KBM-7 (cell line): ENCODE data around the gene RFX8.

Experiments used
- DNase-seq: peaks from one replicate; pipeline ENCODE4 v3.0.0-alpha.2; 2015
- in situ Hi-C: fragments of 300-500 bp; cut with MboI; formaldehyde crosslinking; loops from 2 replicates; pipeline ENCODE4 v1.14.3; 2020; ENCODE audit warnings: low sequenced_read_pairs, low pct_unique_long_range_greater_than_20kb, mixed read lengths

Gene RFX8

DNA sequence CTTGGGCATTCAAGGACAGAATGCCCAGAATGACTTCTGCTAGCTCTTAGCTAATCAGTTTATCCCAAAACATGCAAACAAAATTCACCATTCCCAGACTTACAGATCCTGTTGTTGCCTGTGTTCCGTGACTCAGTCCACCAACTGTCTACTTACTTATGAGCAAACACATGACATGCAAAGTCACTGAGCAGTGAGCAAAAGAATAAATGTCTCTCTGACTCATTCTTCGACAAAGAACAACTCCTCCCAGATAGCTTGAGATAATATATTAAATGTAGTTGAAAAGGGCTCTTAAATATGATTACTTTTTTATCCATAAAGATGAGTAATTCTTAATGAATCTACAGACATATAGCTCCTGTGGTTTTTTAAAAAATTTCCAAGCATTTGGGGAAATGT lies 78.6 kb downstream of the RFX8 start:
- DNase-seq, result no peak
- in situ Hi-C loops, result no loop called here

DNA sequence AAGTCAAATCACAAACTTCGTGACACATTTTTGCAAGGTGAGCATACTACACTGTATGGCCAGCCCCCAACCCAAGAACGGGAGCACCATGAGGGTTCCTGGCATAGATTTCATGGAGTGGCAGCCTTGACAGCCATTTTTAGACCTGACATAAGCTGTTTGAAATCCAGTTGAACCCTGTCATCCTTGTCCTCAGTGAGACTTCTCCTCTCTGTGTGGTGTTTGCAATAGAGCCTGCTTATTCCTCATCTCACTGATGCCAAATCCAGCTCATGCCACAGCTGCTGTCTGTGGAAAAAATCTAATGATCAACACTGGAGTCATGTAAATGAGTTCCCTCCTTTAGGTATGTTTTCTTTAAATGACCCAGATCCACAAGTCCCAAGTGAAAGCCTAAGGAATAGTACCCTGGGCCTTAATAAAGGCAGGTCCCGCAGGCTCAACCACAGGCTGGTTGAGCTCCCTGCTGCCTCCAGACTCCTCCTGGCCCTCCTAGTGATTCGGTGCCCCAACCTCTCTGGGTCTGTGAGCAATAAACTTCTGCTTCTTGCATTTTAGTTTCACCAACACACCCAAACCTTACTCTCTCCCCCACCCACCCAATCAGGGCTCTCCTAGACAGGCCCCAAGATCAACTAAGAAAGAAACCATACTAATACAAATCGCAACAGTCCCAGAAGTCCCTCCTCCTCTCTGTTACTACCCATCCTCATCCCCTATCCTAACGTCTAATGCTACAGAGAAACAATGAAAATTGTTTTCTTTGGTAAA lies 79.2 kb downstream of the RFX8 start:
- no peak for DNase-seq
- in situ Hi-C loops, result no loop called here

DNA sequence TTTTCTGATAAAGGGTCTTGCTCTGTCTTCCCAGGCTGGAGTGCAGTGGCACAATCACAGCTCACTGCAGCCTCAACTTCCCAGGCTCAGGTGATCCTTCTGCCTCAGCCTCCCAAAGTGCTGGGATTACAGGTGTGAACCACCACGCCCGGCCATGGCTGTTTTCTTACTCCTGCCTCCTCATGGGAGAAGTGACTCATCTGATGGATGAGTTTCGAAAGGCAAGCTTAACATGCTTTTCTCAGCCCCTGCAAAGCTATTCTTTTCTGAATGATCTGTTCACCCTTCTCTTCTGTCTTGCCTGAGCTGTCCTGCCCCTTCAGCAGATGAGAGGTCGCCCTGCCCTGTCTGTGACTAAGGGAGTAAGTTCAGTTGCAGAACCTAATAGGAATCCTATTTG lies 86.7 kb downstream of the RFX8 start:
- no peak for DNase-seq
- in situ Hi-C loops, result no loop called here

DNA sequence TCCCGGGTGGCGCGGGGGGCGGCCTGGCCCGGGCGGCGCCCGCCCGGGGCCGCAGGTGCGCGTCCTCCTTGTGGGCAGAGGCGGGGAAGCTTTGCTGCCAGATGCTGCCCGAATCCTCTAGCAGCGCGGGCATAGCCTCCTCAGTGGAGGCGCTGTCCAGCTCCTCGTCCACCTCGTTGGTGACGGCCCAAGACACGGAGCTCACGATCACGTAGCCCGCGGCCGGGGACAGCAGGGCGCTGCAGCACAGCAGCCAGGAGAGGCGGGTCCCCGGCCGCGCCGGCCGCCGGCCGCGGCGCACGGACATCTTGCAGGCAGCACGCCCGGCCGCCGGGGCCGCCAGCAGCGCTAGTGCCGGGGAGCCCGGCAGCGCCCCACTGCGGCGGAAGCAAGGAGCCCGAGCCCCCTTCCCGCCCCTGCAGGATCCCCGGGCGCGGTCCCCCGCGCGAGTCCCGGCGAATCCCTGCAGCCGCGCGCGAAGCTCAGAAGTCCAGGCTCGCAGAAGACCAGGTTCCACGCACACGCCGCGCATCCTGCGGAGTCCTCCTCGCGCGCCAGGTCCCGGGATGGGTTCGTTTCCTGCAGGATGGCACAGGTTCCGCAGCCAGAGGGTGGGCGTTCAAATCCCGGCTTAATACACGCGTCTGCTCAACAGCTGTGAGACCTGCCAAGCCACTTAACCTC lies 87.6 kb downstream of the RFX8 start, which contains the start of gene CREG2:
TSS of gene CREG2 (minus strand) at position 353 of the 684 bp plus-strand sequence. CDS start at position 307, 46 bp downstream.
- DNase-seq, result peak; percentile 73
- in situ Hi-C loops, result no loop called here

DNA sequence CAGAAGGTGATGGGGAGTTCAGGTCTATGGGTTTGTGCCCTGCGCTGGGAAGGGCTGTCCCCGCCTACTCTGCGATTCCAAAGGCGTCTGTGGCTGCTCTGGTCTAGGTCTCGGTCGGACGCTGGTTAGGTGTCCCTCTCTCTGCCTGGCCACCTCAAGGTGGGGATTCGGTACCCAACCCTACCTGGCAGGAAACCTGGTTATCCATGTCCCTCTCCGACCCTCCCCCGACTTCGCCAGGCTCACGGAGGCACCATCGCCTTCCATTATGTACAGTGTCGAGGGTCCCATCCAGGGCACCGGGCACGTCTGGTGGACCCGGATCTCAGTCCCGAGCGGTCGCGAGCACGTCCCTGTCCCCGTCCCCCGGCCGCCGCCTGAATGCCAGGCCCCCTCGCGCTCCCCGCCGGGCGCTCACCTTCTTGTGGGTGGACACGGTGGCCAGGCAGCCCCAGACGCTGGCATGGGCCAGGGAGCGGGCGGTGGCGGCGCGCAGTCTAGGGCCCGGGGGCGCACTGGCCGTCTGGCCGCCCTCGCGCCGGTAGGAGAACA lies 88.2 kb downstream of the RFX8 start:
- no peak for DNase-seq
- in situ Hi-C loops, result no loop called here

DNA sequence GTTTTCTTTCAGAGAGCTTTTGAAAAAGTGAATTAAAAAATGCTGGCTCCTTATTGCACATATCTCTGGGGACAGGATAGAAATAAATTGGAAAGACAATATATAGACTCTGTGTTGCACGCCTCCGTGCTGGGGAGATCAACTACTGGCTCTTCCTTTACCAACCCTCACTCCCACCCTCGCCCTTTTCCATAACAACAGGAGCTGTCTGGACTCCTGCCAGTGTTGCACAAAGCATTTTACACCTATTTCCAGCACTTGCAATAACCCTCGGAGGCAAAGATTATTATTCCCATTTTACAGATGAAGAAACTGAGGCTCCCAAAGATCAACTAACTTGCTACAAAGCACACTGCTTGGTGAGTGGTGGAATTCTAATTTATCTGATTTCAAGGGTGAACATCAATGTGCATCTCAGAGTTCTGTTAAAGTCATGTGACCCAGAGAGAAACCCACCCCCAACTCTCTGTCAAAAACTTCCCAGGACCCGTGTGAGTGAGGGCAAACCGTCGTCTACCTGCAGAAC lies 91.8 kb downstream of the RFX8 start:
- in situ Hi-C loops, result no loop called here
- DNase-seq, result no peak

DNA sequence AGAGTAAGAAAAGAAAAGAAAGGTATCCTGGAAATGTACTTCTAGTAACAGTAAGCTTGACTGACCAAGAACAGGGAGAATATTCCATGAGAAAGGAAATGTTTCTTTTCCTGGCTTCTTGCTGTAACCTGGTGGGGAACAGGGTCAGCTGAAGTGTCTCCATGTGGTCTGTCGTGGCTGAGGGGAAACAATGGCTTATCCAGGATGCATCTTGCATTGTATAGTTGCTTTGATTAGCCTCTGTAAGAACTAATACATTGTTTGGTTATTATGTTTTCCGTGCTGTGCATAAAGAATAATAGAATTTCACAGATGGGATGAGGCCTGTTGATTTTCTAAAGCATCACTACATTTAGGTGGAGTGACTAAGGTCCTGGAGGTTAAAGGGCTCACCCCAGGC lies 92.5 kb downstream of the RFX8 start:
- no peak for DNase-seq
- in situ Hi-C loops, result no loop called here

DNA sequence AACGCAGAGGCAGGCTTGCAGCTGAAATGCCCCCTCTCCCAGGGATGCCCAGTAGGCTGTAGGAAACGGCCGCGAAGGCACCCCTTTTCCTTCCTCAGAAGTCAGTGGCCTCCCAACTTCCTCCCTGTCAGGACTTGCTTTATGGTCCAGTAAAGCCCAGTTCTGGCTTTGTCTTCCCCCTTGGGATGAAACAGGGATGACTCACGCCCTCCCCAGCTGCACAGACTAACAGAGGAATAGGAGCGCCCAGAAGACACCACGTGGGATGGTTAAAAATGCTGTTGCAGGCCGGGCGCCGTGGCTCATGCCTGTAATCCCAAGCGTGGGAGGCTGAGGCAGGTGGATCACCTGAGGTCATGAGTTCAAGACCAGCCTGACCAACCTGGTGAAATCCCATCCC lies 94.5 kb downstream of the RFX8 start:
- no peak for DNase-seq
- in situ Hi-C loops, result no loop called here

DNA sequence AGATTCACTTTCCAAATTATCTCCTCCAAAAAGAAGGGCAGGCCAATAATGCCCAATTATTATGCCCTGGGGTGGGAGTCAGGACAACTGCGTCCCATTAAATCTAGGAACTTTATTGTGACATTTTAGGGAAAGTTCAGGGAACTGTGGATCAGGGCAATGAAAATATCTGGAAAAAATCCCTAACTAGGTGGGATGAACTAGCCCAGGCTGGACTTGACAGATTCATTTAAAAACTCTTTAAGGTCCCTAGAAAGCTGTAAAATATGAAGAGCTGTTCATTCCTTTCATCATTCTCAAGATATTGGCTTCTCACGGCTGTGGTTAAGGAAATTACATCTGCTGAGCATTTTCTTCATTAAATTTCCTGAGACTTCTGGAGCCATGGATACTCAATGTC lies 95.8 kb downstream of the RFX8 start:
- in situ Hi-C loops, result no loop called here
- no peak for DNase-seq

DNA sequence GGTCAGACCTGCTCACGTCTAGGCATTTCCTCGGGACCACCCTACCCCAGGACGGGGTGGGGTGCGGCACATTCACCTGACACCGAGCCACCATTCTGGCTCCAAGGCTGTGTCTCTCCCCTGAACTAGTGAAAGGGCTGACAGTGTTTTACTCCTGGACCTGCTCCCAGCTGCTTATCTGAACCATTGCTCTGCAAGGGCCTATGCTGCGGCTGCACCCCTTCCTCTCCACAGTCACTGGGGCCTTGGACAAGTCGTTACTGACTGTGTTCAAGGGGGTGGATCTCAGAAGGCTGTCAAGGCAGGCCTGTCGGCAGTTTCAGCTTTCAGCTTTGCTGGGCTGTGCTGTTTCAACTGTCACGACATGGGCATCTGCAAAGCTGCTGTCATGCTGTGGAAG lies 99.3 kb downstream of the RFX8 start:
- in situ Hi-C loops, result no loop called here
- DNase-seq, result no peak

DNA sequence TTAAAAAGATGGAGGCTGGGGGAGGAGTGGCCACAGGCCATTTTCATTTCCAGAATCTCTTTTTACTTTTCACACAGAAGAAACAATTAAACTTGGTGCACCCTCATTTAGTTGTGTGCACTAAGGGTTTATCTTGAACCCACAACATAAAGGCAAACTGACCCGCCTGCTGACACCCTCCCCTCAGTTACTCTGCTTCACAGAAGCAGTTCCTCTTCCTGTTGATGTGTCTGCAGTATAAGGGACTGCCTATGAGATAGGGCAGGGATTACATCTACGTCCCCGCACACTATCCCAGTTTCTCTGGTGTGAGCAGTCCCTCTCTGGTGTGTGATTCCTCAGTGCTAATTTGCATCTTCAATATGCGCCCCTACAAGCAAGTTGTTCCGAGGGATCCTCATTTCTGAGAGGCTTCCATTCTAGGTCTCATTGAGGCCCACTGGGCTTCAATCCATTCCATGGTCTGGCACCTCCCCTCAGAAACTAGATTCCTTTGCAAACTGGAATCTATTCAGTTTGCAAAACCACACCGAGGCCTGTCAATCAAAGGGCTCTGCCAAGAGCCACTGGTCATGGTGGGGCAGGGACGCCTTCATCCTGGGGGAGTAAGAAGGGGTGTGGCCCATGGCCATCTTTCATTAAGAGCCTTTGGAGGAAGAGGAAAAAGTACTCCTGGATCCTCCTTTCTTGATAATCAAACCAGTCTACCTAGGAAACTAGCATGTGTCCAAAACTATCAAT lies 99.9 kb downstream of the RFX8 start:
- in situ Hi-C loops, result no loop called here
- DNase-seq, result no peak

DNA sequence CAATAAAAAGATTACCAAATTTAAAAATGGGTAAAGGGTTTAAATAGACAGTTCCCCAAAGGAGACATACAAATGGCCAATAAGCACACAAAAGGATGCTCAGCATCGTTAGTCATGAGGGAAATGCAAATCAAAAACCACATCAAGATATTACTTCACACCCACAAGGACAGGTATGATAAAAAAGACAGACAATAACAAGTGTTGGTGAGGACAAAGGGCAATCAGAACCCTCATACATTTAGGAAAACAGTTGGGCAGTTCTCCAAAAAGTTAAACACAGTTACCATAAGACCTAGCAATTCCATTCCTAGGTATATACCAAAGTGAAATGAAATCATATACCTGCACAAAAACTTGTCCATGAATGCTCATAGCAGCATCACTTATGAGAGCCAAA lies 102.1 kb downstream of the RFX8 start:
- in situ Hi-C loops, result no loop called here

DNA sequence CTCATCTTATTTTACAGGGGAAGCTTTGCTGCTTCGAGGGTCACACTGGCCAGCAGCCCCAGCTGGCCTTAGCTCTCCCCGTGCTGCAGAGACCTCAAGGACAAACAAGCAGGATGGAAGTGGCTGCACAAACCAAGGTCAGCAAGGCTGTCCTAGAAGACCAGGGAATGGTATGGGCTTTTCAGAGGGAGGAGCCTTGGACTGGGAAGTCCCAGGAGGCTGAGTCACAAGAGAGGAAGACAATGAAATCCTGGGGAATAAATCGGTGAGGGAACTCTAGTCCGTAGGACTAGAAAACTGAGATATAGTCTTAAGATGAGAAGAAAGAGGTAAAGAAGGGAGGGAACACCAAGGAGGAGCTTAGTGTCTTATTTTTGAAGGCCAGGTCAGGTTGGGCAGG lies 103.3 kb downstream of the RFX8 start:
- DNase-seq, result no peak
- in situ Hi-C loops, result no loop called here

More for the DNA sequence above, 102.1 kb downstream of the RFX8 start:
- DNase-seq, result no peak

DNA sequence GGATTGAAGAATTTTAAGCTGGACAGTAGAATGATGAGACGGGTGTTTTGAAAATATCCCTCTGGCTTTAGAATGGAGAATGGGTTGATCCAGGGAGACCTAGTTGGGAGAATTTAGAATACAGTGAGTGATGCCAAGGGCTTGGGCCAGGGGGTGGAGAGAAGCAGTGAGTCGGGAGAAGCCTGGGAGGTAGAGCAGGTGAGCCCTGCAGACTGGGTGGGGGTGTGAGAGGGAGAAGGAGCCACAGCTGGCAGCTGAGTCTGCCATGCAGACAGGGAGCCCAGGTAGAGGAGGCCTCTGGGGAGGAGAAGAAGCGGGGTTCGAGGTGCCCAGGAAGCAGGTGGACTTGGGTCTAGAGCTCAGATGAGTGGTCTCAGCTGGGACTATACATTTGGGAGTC lies 105.8 kb downstream of the RFX8 start:
- in situ Hi-C loops, result no loop called here
- DNase-seq, result no peak

DNA sequence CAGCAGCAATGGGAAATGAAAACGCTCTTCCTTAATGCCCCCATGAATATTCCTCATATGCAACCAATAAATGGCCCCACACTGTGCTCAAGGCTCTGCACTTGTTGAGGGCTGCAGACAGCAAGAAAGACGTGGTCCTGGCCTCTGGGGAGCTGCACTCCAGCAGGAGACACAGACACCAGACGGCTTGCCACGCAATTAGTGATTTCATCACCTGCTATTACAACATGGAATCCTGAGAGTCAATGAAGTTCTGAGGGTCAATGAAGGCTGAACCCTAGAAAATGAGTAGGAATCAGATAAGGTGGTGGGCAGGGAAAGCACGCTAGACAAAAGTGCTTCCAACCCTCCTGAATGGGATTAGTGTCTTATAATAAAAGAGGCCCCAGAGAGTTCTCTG lies 106.5 kb downstream of the RFX8 start:
- DNase-seq, result no peak
- in situ Hi-C loops, result no loop called here

DNA sequence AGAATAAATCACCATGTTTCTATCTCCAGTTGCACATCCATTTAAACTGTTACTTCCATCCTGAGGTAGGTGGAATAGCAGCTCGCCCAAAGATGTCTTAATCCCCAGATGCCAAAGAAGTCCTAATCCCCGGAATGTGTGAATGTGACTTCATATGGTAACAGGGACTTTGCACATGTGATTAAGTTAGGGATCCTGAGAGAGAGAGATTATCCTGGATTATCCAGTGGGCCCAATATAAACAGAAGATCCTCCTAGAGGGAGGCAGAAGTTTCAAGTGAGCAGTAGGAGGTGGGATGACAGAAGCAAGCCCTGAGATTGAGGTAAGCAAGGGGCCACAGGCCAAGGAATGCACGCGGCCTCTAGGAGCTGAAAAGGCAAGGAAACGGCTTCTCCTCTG lies 107.4 kb downstream of the RFX8 start:
- DNase-seq, result no peak
- in situ Hi-C loops, result no loop called here

DNA sequence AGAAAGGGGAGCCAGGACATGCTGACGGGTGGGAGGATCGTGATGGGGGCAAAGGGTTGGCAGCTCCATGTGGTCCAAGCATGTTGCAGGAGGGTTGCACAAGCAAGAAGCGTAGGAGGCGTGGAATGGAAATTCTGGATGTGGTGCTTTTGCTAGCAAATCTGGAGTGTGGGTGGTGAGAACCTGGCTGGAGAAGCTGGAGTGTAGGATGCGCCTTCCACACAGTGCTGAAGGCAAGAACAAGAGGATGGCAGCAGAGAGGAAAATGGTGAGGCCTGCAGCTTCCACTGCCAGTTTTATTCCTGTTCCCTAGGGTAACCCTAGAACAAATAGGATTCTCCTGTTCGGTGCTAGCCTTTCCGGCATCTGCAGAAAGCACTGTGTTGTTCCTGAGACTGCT lies 110.0 kb downstream of the RFX8 start:
- in situ Hi-C loops, result no loop called here

DNA sequence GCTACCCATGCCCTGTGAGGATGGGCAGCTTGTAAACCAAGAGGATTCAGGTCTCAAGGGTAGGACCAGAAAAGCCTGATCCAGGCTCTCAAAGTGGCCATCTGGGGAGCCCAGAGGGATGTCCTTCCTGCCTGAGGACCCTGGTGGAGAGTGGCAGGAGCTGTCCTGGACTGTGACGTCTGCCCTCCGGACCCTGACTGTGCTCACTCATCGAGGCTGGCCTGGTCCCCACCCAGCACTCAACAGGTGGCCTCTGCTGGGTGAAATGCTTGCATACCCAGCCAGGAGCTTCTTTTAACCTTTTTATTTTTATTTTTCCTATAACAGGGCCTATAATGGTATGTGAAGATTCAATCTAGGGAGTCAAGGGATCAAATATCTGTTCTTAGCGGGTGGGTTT lies 112.1 kb downstream of the RFX8 start:
- in situ Hi-C loops, result no loop called here

More for the DNA sequence above, 110.0 kb downstream of the RFX8 start:
- DNase-seq, result no peak

DNA sequence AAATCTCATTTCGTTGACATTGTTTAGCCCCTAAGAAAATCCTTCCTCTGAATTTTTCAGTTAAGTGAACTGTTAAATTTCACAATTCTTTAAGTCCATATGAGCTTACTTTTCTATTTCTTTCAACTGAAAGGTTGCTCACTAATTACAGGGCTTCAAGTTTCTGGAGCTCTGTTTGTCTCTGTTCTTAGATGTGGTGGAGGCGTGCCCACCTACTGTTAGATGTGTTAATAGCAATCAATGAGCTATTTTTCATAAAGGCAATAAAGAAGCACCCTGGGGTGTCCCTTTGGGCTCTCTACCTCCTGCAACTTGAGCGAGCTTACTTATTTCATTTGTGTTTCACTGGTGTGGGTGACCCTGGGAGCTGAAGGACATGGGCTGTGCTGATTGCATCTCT lies 112.6 kb downstream of the RFX8 start:
- in situ Hi-C loops, result no loop called here
- DNase-seq, result no peak

More for the DNA sequence above, 112.1 kb downstream of the RFX8 start:
- DNase-seq, result no peak

DNA sequence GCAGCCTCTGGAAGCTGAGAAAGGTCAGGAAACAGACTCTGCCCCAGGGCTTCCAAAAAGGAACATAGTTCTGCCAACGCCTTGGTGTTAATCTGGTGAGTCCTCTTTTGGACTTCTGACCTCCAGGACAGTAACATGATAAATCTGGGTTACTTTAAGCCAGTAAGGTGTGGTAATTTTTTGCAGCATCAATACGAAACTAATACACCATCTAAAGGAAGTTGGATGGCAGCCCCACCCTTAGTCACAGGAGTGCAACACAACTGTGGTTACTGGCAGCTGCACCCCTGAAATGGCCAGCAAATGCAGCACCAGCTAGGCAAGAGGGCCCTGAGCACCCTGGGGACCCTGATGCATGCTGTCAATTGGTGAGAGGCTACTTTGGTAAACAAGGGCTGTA lies 113.4 kb downstream of the RFX8 start:
- in situ Hi-C loops, result no loop called here
- no peak for DNase-seq
